ENCODE results near the gene ZAR1L. TPM values are rescaled to one million over a fixed set of nuclear protein-coding genes. Genes with fewer than 3 reads are reported as not detected.

Gene ZAR1L
- total RNA-seq, 4 donors from 2014 or later: not detected

GRCh38 chr13:32254416-32254815 is 60.7 kb downstream of the ZAR1L start:
- in situ Hi-C loops (cut with MboI; ENCODE audit: low pct_ligation_motif_present in 1 of 4, low pct_unique_long_range_greater_than_20kb in 1 of 4, low sequenced_read_pairs in 3 of 4): no loop called here
- Histone ChIP-seq H3K9me3 (no peaks in the 10 kb centered on the region), H3K27me3 (no peaks in the 10 kb centered on the region), H3K36me3 (no peaks in the 10 kb centered on the region), H3K4me3 (peak overlapping the region in 2 of 4 donors; percentile 11 to 35), H3K4me1 (peaks cover 0 to 31% (median 6%) of the 10 kb centered on the region in 4 donors), H3K27ac (peak overlapping the region; percentile 66 to 72 (median 70))
- intact Hi-C loops (cut with DNase I; ENCODE audit: low total_unique reads): no loop called here
- WGBS, 2 donors (ENCODE audit: low coverage in 1 of 2): 18 to 26% methylated on average over 3 of the region's 3 CpGs
- no peak for DNase-seq
- no peak for TF ChIP-seq POLR2AphosphoS5 (IDR thresholded peaks at IDR 0.05)
- TF ChIP-seq EP300 (IDR thresholded peaks at IDR 0.05; ENCODE audit: low read depth): no peak
- TF ChIP-seq POLR2A (IDR thresholded peaks at IDR 0.05): no peak
- no peak for TF ChIP-seq CTCF (IDR thresholded peaks at IDR 0.05)

- Histone ChIP-seq H3K27me3 (no peaks in the 10 kb centered on the region), H3K36me3 (no peaks in the 10 kb centered on the region), H3K4me3 (peak overlapping the region in 3 of 4 donors; percentile 11 to 35 (median 15)), H3K9me3 (no peaks in the 10 kb centered on the region), H3K27ac (peak overlapping the region; percentile 66 to 72 (median 70)), H3K4me1 (peaks cover 0 to 31% (median 6%) of the 10 kb centered on the region in 4 donors)
- TF ChIP-seq CTCF (IDR thresholded peaks at IDR 0.05): no peak
- TF ChIP-seq POLR2AphosphoS5 (IDR thresholded peaks at IDR 0.05): peak in 1 of 3 donors; percentile 14
- WGBS, 2 donors (ENCODE audit: low coverage in 1 of 2): 29 to 51% methylated on average over 10 to 14 of the region's 14 CpGs
- intact Hi-C loops (cut with DNase I; ENCODE audit: low total_unique reads) (no loop called here), in situ Hi-C loops (cut with MboI; ENCODE audit: low pct_ligation_motif_present in 1 of 4, low pct_unique_long_range_greater_than_20kb in 1 of 4, low sequenced_read_pairs in 3 of 4) (no loop called here)
- DNase-seq: no peak
Observed at GRCh38 chr13:32253911-32254399, 61.2 kb downstream of the ZAR1L start.

Other genes with a start within 250 kb of the ZAR1L start
- gene BRCA2, start 145 bp upstream of the ZAR1L start, total RNA-seq: 1 to 10 TPM in 3 of 4 donors, not detected in 1; 1.6 to 4.8 (median 2.4) TPM
- gene N4BP2L1, start 112.8 kb upstream of the ZAR1L start, total RNA-seq: 10 to 100 TPM in 2 of 4 donors, 1 to 10 TPM in 2; 1.5 to 25.1 (median 8.9) TPM
- gene N4BP2L2, start 223.4 kb upstream of the ZAR1L start, total RNA-seq: 100 to 1,000 TPM in 2 of 4 donors, 10 to 100 TPM in 2; 64.0 to 231 (median 123) TPM

Data from transverse colon (tissue), 4 donors.